OCI-LY1 (cell line): ENCODE results near the gene CC2D1B.

Source experiments
- EZH2 ChIP-seq: fragments of 200-600 bp; sonication (generic), shearing (Covaris generic); IDR thresholded peaks from 2 replicates; pipeline ENCODE4 v1.8.0; 2017; ENCODE audit warnings: borderline replicate concordance, mixed run types, mild to moderate bottlenecking, antibody characterized with exemption, low read length, moderate library complexity, mixed read lengths
- TF ChIP-seq, protein P1 (sequence below): fragments of 200-600 bp; sonication (generic), shearing (Covaris generic); IDR thresholded peaks from 2 replicates; pipeline ENCODE4 v1.5.1; 2017; ENCODE audit warnings: mild to moderate bottlenecking, antibody characterized with exemption, low read length, moderate library complexity, mixed read lengths

DNA sequence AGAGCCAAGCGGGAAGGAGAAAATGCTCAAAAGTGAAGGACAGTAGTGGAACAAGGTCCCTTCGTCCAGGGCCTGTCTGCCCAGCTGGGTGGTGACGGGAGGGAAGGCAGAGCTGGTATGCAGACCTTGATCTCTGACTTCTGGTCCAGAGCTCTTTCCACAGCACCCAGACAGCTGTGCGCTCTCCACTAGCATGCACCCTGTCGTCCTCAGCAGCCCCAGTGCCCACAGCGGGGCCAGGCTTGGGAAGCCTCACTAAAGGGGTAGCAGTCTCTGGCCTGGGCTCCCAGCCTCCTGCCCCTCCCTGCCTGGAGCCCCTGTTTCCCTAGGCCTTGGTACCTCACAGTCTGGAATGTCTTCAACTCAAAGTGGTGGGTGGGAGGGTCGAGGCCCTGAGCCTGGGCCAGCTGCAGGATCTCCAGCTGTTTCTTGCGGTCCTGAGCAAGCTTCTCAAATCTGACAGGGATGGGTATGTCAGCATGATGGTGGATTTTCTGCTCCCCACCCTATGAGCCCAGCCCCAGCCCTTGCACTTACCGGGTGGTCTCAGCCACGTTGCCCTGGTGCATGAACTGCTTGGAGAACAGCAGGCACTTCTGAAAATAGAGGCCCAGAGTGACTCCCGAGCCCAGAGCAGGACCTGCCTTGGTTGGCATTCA lies 10.0 kb downstream of the CC2D1B start:
- TF ChIP-seq, protein P1, sequence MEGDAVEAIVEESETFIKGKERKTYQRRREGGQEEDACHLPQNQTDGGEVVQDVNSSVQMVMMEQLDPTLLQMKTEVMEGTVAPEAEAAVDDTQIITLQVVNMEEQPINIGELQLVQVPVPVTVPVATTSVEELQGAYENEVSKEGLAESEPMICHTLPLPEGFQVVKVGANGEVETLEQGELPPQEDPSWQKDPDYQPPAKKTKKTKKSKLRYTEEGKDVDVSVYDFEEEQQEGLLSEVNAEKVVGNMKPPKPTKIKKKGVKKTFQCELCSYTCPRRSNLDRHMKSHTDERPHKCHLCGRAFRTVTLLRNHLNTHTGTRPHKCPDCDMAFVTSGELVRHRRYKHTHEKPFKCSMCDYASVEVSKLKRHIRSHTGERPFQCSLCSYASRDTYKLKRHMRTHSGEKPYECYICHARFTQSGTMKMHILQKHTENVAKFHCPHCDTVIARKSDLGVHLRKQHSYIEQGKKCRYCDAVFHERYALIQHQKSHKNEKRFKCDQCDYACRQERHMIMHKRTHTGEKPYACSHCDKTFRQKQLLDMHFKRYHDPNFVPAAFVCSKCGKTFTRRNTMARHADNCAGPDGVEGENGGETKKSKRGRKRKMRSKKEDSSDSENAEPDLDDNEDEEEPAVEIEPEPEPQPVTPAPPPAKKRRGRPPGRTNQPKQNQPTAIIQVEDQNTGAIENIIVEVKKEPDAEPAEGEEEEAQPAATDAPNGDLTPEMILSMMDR: no peak
- no peak for TF ChIP-seq EZH2
